Loucy (cell line): ENCODE results near the gene PIP.

Experiments
- H2AFZ ChIP-seq: fragments of 200-600 bp; sonication (generic); 2 replicates; pipeline ENCODE4 v1.6.0; 2016; ENCODE audit warnings: antibody characterized with exemption, mild to moderate bottlenecking, low read length, moderate library complexity
- H3F3A ChIP-seq: fragments of 200-600 bp; 2 replicates; pipeline ENCODE4 v1.6.0; 2016; ENCODE audit warnings: antibody characterized with exemption, low read depth, mild to moderate bottlenecking
- H3K27me3 ChIP-seq: fragments of 200-600 bp; sonication (generic); 2 replicates; pipeline ENCODE4 v1.6.1; 2014; ENCODE audit warnings: low read length, mild to moderate bottlenecking; ENCODE audit not compliant: insufficient read depth, poor library complexity, severe bottlenecking
- H3K36me3 ChIP-seq: fragments of 200-600 bp; sonication (generic); 2 replicates; pipeline ENCODE4 v1.6.1; 2016; ENCODE audit warnings: low read length; ENCODE audit not compliant: insufficient read depth
- H3K4me1 ChIP-seq: fragments of 200-600 bp; sonication (generic); 2 replicates; pipeline ENCODE4 v1.5.1; 2014; ENCODE audit warnings: low read length, mild to moderate bottlenecking; ENCODE audit not compliant: insufficient read depth, poor library complexity, severe bottlenecking
- H3K4me2 ChIP-seq: fragments of 200-600 bp; sonication (generic); 2 replicates; pipeline ENCODE4 v1.6.0; 2014; ENCODE audit warnings: antibody characterized with exemption, low read length, low read depth, mild to moderate bottlenecking; ENCODE audit not compliant: poor library complexity, severe bottlenecking
- H3K4me3 ChIP-seq: fragments of 200-600 bp; sonication (generic); 2 replicates; pipeline ENCODE4 v1.5.1; 2014; ENCODE audit warnings: low read length, mild to moderate bottlenecking, mixed read lengths; ENCODE audit not compliant: poor library complexity, severe bottlenecking
- H3K79me2 ChIP-seq: fragments of 200-600 bp; sonication (generic); 2 replicates; pipeline ENCODE4 v1.6.1; 2014; ENCODE audit warnings: low read length; ENCODE audit not compliant: insufficient read depth
- H3K9ac ChIP-seq: fragments of 200-600 bp; sonication (generic); 2 replicates; pipeline ENCODE4 v1.6.0; 2014; ENCODE audit warnings: mild to moderate bottlenecking, low read depth, low read length, moderate library complexity; ENCODE audit not compliant: poor library complexity, severe bottlenecking
- H3K9me2 ChIP-seq: fragments of 200-600 bp; sonication (generic); replicated peaks from 2 replicates; pipeline ENCODE4 v1.6.1; 2016; ENCODE audit warnings: low read depth, low read length, mixed read lengths
- H3K9me3 ChIP-seq: fragments of 200-600 bp; sonication (generic); 2 replicates; pipeline ENCODE4 v1.6.1; 2014; ENCODE audit warnings: mild to moderate bottlenecking, antibody characterized with exemption, low read length, low read depth; ENCODE audit not compliant: insufficient read depth
- H4K20me1 ChIP-seq: fragments of 200-600 bp; sonication (generic); 2 replicates; pipeline ENCODE4 v1.6.0; 2014; ENCODE audit warnings: antibody characterized with exemption, low read length, mild to moderate bottlenecking; ENCODE audit not compliant: insufficient read depth, poor library complexity, severe bottlenecking
- EZH2phosphoT487 ChIP-seq: fragments of 200-600 bp; IDR thresholded peaks from 2 replicates; pipeline ENCODE4 v1.6.1; 2018; ENCODE audit warnings: antibody characterized with exemption, mild to moderate bottlenecking, moderate library complexity, borderline replicate concordance
- TF ChIP-seq, protein P1 (sequence below): fragments of 200-600 bp; sonication (generic); conservative IDR thresholded peaks from 2 replicates; pipeline ENCODE4 v1.5.1; 2014; ENCODE audit warnings: mild to moderate bottlenecking, antibody characterized with exemption, low read length

The PIP gene

DNA sequence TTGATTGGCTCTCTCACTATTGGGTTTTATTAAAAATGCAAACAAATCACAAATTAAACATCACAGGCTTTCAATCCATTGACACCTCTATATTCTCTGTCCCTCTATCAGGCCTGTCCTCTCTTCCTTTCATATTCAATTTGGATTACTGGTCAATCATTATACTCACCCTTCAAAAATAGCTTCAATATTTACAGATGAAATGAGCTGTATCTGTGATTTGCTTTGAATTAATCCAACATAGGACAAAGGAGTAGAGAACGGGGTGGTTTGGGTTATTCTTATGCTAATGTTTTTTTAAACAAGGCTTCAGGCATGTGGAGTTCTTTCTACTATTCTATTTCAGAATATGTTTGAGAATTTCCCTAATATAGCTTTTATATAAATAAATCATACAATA lies 53.7 kb downstream of the PIP start:
- H3F3A ChIP-seq: no peaks in the 10 kb centered on the region
- TF ChIP-seq EZH2phosphoT487: no peak
- TF ChIP-seq, protein P1, sequence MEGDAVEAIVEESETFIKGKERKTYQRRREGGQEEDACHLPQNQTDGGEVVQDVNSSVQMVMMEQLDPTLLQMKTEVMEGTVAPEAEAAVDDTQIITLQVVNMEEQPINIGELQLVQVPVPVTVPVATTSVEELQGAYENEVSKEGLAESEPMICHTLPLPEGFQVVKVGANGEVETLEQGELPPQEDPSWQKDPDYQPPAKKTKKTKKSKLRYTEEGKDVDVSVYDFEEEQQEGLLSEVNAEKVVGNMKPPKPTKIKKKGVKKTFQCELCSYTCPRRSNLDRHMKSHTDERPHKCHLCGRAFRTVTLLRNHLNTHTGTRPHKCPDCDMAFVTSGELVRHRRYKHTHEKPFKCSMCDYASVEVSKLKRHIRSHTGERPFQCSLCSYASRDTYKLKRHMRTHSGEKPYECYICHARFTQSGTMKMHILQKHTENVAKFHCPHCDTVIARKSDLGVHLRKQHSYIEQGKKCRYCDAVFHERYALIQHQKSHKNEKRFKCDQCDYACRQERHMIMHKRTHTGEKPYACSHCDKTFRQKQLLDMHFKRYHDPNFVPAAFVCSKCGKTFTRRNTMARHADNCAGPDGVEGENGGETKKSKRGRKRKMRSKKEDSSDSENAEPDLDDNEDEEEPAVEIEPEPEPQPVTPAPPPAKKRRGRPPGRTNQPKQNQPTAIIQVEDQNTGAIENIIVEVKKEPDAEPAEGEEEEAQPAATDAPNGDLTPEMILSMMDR: no peak
- no peaks in the 10 kb centered on the region for H3K9me3 ChIP-seq
- H2AFZ ChIP-seq: no peak overlapping the region
- peaks cover 5% of the 10 kb centered on the region for H3K4me1 ChIP-seq
- no peak overlapping the region for H3K4me3 ChIP-seq
- no peak overlapping the region for H3K9ac ChIP-seq
- H3K4me2 ChIP-seq: no peak overlapping the region
- H4K20me1 ChIP-seq: no peaks in the 10 kb centered on the region
- H3K36me3 ChIP-seq: no peaks in the 10 kb centered on the region
- no peaks in the 10 kb centered on the region for H3K9me2 ChIP-seq
- no peaks in the 10 kb centered on the region for H3K79me2 ChIP-seq
- H3K27me3 ChIP-seq: no peaks in the 10 kb centered on the region

DNA sequence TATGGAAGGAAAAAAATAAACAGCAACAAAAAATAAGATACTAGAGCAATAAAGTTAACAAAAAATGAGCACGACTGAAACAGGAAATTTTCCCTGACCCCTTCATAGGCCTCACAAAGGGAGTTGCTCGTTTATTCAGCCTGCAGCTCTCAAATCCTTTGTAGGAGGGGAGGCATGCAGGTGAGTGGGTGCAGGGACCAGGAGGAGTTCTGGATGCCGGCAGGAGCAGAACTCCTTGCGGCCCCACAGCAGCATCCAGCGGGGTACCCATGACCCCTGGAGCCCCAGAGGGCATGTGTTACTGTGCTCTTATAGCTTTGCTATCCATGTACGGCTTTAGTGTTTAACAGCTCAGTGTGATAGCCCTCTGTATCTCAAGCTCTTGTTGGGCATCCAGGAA lies 57.1 kb downstream of the PIP start:
- Histone ChIP-seq H2AFZ (no peak overlapping the region), H4K20me1 (no peaks in the 10 kb centered on the region), H3K79me2 (no peaks in the 10 kb centered on the region), H3K9me3 (no peaks in the 10 kb centered on the region), H3K9ac (no peak overlapping the region), H3K4me3 (no peak overlapping the region), H3K4me2 (no peak overlapping the region), H3K4me1 (peaks cover 5% of the 10 kb centered on the region), H3K36me3 (no peaks in the 10 kb centered on the region), H3F3A (no peaks in the 10 kb centered on the region), H3K9me2 (no peaks in the 10 kb centered on the region), H3K27me3 (no peaks in the 10 kb centered on the region)
- no peak for TF ChIP-seq EZH2phosphoT487
- TF ChIP-seq, protein P1: no peak
